Measurements from ENCODE around the gene SLC2A10. TPM values are rescaled to one million over a fixed set of nuclear protein-coding genes. Genes with fewer than 3 reads are reported as not detected.

Gene SLC2A10
- total and polyA plus RNA-seq, 2 donors (not counting 3 experiments of a cell fraction or from before 2014, with no cell fraction given), result 11.2 to 13.6 TPM

DNA sequence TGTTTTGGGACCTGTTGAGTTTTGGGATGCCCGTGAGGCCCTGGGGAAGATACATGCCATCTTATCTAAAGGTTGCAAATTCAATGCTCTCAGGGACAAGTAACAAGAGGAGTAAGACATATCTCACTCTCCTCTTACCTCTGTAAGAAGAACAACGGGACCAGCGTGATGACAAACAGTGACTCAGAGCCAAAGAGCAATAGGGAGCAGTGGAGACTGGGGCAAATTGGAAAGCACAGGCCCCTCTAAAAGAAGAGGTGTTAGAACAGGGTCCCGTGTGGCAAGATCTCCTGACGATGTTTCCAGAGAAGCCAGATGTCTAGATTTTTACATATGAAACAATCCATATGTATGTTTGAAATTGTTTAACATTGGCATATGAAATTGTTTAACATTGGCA is 31.8 kb upstream of the SLC2A10 start:
- POLR2A ChIA-PET, result no interaction called here
- FAIRE-seq, result no peak

More for the DNA sequence above, 31.8 kb upstream of the SLC2A10 start:
- Histone ChIP-seq H3K36me3 (ENCODE audit: control insufficient read depth in 2 of 2, extremely low read depth in 1 of 2, insufficient read depth in 2 of 2, low read length in 2 of 2) (no peaks in the 10 kb centered on the region), H3K79me2 (ENCODE audit: control insufficient read depth, insufficient read depth, low read length) (no peaks in the 10 kb centered on the region), H3K9me3 (replicated peaks; ENCODE audit: control insufficient read depth, insufficient read depth, low read length) (no peaks in the 10 kb centered on the region), H2AFZ (ENCODE audit: low read depth, low read length) (no peak overlapping the region), H3K4me3 (replicated peaks in 1 of 3; ENCODE audit: insufficient read depth in 1 of 3, low read depth in 1 of 3, low read length in 3 of 3) (no peak overlapping the region), H3K4me2 (ENCODE audit: insufficient read depth, low read length) (no peak overlapping the region), H3K27ac (ENCODE audit: insufficient read depth, low read depth, low read length) (no peak overlapping the region), H3K9me1 (replicated peaks; ENCODE audit: control insufficient read depth, extremely low read depth, insufficient read depth, low read length) (no peaks in the 10 kb centered on the region), H3K9ac (replicated peaks; ENCODE audit: extremely low read depth, insufficient read depth, low read length) (no peak overlapping the region), H4K20me1 (replicated peaks; ENCODE audit: control insufficient read depth, extremely low read depth, insufficient read depth, low read length) (no peaks in the 10 kb centered on the region), H3K4me1 (ENCODE audit: control insufficient read depth, extremely low read depth, insufficient read depth, low read length) (no peaks in the 10 kb centered on the region), H3K27me3 (ENCODE audit: control insufficient read depth in 2 of 2, insufficient read depth in 2 of 2, low read length in 2 of 2) (no peaks in the 10 kb centered on the region)
- intact Hi-C loops (cut with micrococcal nuclease) (no loop called here), dilution Hi-C loops (cut with MboI; ENCODE audit: extremely low pct_ligation_motif_present, low sequenced_read_pairs) (no loop called here)
- DNase-seq (ENCODE audit: low read depth, low spot score), result no peak
- BruUV-seq (replicated peaks), result no TSS peak
- CTCF ChIA-PET, result no interaction called here
- TF ChIP-seq MYC (IDR thresholded peaks at IDR 0.05; ENCODE audit: low read depth, low read length) (no peak), CTCF (IDR thresholded peaks at IDR 0.05; ENCODE audit: extremely low read depth in 1 of 2, insufficient read depth in 1 of 2, low read depth in 1 of 2, low read length in 2 of 2) (no peak), POLR2A (IDR thresholded peaks at IDR 0.05; ENCODE audit: low read depth, low read length) (no peak), POLR2AphosphoS5 (IDR thresholded peaks at IDR 0.05; ENCODE audit: insufficient read depth, low read depth, low read length) (no peak), JUN (IDR thresholded peaks at IDR 0.05; ENCODE audit: borderline replicate concordance, insufficient read depth, insufficient read length, low read depth) (no peak), MAX (IDR thresholded peaks at IDR 0.05; ENCODE audit: insufficient read depth, insufficient read length) (no peak), FOS (IDR thresholded peaks at IDR 0.05; ENCODE audit: borderline replicate concordance, insufficient read depth, low read length) (no peak), GATA2 (IDR thresholded peaks at IDR 0.05; ENCODE audit: insufficient read depth, insufficient read length, low read depth, low read length) (no peak), EZH2 (IDR thresholded peaks at IDR 0.05; ENCODE audit: borderline replicate concordance, low read depth, low read length, severe bottlenecking) (no peak)

Measured in endothelial cell of umbilical vein (primary cell).